Measurements from ENCODE around the gene RFX4.

DNA sequence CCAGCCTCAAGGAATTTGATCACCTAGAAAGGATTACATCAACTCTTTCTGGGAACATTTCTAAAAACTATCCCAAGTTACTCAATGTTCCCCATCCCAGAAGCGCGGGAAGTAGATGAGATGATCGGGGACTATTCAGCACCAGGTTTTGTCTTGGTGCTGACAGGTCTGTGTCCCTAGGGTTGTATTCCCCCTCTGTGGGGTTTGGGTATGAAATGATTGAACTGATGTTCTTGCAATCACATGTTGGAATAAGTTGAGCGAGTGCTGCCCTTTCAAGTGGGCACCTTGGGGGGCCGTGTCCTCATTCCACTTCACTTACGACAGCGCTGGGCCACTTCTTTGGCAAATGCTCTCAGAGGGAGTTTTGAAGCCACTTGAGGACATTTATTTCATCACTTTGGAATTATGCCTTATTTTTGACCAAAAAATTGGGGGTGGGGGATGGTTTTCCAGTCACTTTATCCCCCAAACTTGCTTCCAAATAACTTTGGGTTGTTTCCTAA, 69.8 kb downstream of the RFX4 start:
- TF ChIP-seq, protein P1, sequence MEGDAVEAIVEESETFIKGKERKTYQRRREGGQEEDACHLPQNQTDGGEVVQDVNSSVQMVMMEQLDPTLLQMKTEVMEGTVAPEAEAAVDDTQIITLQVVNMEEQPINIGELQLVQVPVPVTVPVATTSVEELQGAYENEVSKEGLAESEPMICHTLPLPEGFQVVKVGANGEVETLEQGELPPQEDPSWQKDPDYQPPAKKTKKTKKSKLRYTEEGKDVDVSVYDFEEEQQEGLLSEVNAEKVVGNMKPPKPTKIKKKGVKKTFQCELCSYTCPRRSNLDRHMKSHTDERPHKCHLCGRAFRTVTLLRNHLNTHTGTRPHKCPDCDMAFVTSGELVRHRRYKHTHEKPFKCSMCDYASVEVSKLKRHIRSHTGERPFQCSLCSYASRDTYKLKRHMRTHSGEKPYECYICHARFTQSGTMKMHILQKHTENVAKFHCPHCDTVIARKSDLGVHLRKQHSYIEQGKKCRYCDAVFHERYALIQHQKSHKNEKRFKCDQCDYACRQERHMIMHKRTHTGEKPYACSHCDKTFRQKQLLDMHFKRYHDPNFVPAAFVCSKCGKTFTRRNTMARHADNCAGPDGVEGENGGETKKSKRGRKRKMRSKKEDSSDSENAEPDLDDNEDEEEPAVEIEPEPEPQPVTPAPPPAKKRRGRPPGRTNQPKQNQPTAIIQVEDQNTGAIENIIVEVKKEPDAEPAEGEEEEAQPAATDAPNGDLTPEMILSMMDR (IDR thresholded peaks at IDR 0.05): no peak
- TF ChIP-seq EP300 (IDR thresholded peaks at IDR 0.05) (no peak), POLR2A (IDR thresholded peaks at IDR 0.05) (no peak)
